A673 (cell line): Measurements from ENCODE around the gene PEA15.

ENCODE experiments used
- EZH2 ChIP-seq: fragments of 200-600 bp; sonication (generic); IDR thresholded peaks from 2 replicates; pipeline ENCODE4 v1.6.1; 2017; ENCODE audit warnings: borderline replicate concordance, low read depth, mild to moderate bottlenecking, mixed read lengths, antibody characterized with exemption, low read length; ENCODE audit not compliant: poor library complexity, severe bottlenecking
- TF ChIP-seq, protein P1 (sequence below): fragments of 300-800, 200-600 bp; sonication (generic); conservative IDR thresholded peaks from 2 replicates; pipeline ENCODE4 v1.5.1; 2017; ENCODE audit warnings: low read depth, mild to moderate bottlenecking, antibody characterized with exemption, low read length, moderate library complexity, mixed read lengths

DNA sequence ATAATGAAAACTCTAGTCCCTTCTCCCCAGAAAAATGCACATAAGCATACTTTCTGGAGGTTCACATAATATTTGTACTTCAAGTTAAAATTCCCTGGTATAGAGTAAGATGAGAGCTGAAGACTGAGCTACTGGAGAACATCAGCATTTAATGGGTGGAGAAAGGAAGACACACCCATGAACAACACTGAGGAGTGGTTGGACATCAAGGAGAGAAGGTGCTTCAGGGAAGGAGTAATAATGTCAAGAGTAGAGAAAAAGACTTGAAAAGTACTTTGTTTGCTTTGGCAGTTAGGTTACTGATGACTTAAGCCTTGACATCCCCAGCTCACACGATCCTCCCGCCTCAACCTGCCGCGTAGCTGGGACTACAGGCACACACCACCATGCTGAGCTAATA lies 21.9 kb downstream of the PEA15 start:
- TF ChIP-seq, protein P1, sequence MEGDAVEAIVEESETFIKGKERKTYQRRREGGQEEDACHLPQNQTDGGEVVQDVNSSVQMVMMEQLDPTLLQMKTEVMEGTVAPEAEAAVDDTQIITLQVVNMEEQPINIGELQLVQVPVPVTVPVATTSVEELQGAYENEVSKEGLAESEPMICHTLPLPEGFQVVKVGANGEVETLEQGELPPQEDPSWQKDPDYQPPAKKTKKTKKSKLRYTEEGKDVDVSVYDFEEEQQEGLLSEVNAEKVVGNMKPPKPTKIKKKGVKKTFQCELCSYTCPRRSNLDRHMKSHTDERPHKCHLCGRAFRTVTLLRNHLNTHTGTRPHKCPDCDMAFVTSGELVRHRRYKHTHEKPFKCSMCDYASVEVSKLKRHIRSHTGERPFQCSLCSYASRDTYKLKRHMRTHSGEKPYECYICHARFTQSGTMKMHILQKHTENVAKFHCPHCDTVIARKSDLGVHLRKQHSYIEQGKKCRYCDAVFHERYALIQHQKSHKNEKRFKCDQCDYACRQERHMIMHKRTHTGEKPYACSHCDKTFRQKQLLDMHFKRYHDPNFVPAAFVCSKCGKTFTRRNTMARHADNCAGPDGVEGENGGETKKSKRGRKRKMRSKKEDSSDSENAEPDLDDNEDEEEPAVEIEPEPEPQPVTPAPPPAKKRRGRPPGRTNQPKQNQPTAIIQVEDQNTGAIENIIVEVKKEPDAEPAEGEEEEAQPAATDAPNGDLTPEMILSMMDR: no peak
- no peak for TF ChIP-seq EZH2
